ENCODE measurements around the gene TRMT1.

Gene TRMT1

GRCh38 chr19:13138171-13138915 lies 21.8 kb upstream of the TRMT1 start:
- TF ChIP-seq POLR2A (IDR thresholded peaks at IDR 0.05; ENCODE audit: low read length) (no peak), GATA1 (IDR thresholded peaks at IDR 0.05; ENCODE audit: low read depth, low read length) (no peak)

GRCh38 chr19:13137290-13137794 lies 20.8 kb upstream of the TRMT1 start:
- TF ChIP-seq GATA1 (IDR thresholded peaks at IDR 0.05; ENCODE audit: low read depth, low read length): no peak
- no peak for TF ChIP-seq POLR2A (IDR thresholded peaks at IDR 0.05; ENCODE audit: low read length)
- no peak for DNase-seq

More at GRCh38 chr19:13138171-13138915, 21.8 kb upstream of the TRMT1 start:
- no peak for DNase-seq

DNA sequence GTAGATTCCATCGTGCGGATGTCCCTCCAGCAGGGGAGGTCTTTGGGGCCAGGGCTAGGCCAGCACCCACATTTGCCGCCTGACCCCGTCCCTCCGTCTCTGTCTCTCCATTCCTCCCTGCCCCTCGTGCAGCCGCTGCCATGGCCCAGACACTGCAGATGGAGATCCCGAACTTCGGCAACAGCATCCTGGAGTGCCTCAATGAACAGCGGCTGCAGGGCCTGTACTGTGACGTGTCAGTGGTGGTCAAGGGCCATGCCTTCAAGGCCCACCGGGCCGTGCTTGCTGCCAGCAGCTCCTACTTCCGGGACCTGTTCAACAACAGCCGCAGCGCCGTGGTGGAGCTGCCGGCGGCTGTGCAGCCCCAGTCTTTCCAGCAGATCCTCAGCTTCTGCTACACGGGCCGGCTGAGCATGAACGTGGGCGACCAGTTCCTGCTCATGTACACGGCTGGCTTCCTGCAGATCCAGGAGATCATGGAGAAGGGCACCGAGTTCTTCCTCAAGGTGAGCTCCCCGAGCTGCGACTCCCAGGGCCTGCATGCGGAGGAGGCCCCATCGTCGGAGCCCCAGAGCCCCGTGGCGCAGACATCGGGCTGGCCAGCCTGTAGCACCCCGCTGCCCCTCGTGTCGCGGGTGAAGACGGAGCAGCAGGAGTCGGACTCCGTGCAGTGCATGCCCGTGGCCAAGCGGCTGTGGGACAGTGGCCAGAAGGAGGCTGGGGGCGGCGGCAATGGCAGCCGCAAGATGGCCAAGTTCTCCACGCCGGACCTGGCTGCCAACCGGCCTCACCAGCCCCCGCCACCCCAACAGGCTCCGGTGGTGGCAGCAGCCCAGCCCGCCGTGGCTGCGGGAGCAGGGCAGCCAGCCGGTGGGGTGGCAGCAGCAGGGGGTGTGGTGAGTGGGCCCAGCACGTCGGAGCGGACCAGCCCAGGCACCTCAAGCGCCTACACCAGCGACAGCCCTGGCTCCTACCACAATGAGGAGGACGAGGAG lies 18.8 kb upstream of the TRMT1 start:
- DNase-seq: no peak
- TF ChIP-seq POLR2A (IDR thresholded peaks at IDR 0.05; ENCODE audit: low read length): no peak
- TF ChIP-seq GATA1 (IDR thresholded peaks at IDR 0.05; ENCODE audit: low read depth, low read length): no peak

DNA sequence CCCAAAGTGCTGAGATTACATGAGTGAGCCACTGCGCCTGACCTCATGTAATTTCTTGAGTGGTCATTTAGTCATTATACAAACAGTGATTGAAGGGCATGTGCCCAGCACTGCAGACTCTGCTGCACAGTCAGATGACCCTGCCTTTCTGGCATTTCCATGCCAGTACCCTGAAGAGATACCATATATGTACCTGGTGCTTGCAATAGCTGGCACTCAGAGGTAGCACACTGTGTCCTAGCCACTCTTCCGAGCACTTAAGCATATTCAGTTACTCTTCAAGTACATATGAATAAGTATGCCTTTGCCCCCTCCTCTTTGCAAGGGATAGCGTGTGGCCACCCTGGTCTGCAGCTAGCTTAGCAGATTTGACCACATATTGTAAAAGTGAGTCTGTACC lies 18.1 kb upstream of the TRMT1 start:
- TF ChIP-seq GATA1 (IDR thresholded peaks at IDR 0.05; ENCODE audit: low read depth, low read length) (no peak), POLR2A (IDR thresholded peaks at IDR 0.05; ENCODE audit: low read length) (no peak)
- no peak for DNase-seq

DNA sequence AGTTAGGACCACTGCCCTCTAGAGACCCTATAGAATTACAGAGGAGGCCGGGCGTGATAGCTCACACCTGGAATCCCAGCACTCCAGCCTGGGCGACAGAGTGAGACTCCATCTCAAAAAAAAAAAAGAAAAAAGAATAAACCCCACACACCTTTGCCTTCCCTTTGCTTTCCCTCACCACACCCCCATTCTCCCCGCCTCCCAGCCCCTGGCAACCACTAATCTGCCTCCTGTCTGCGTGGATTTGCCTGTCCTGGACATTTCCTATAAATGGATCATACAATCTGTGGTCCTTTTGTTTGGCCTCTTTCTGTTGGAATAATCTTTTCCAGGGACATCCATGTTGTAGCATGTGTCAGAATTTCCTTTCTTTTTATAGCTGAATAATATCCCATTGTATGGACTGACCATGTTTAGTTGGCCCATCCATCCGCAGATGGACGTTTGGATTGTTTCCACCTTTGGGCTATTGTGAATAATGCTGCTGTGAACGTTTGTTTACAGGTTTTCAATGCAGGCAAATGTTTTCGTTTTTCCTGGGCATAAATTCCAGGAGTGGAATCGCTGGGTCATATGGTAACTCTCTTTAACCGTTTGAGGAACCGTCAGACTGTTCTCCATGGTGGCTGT lies 16.8 kb upstream of the TRMT1 start:
- TF ChIP-seq POLR2A (IDR thresholded peaks at IDR 0.05; ENCODE audit: low read length): no peak
- TF ChIP-seq GATA1 (IDR thresholded peaks at IDR 0.05; ENCODE audit: low read depth, low read length): no peak
- DNase-seq: no peak

GRCh38 chr19:13132471-13133180 lies 16.1 kb upstream of the TRMT1 start:
- DNase-seq: peak; percentile 46 to 49

GRCh38 chr19:13130886-13131490 lies 14.4 kb upstream of the TRMT1 start:
- DNase-seq: no peak
- TF ChIP-seq GATA1 (IDR thresholded peaks at IDR 0.05; ENCODE audit: low read depth, low read length) (no peak), POLR2A (IDR thresholded peaks at IDR 0.05; ENCODE audit: low read length) (no peak)

More at GRCh38 chr19:13132471-13133180, 16.1 kb upstream of the TRMT1 start:
- TF ChIP-seq GATA1 (IDR thresholded peaks at IDR 0.05; ENCODE audit: low read depth, low read length) (no peak), POLR2A (IDR thresholded peaks at IDR 0.05; ENCODE audit: low read length) (no peak)

DNA sequence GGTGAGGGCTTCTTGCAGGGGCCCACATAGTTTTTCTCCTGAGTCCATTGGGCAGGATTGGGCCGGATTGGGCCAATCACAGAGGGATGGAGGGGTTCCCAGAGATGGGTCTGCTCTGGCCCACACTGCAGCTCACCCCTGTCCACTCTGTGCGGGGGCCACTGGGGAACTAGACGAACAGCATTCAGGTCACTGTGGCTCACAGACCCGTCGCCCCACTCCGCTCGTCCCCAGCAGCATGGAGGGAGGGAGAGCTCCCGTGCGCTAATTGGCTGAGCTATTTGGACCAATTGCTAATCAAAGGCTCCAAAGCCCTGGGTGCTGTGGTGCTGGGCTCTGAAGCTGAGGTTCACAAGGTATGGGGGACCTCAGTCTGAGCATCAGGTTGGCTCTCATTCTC lies 12.8 kb upstream of the TRMT1 start:
- no peak for TF ChIP-seq GATA1 (IDR thresholded peaks at IDR 0.05; ENCODE audit: low read depth, low read length)
- no peak for DNase-seq

DNA sequence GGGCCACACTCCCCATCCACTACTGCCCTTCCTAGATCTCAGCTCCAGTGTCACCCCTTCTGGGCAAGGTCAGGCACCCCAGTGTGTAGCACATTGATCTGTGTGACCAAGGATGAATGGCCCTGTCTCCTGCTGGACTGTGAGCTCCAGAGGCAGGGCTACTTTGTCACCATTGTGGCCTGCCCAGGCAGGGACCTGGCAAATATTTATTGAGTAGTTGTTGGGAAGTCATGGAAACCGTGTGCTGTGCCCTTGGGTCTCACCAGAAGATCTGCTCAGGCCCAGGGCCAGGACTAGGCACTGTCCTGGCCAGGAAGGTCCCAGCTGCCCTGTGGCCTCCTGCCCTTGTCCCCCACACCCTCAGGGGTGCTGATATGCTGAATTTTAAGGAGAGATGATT lies 12.0 kb upstream of the TRMT1 start:
- no peak for DNase-seq
- TF ChIP-seq GATA1 (IDR thresholded peaks at IDR 0.05; ENCODE audit: low read depth, low read length) (no peak), POLR2A (IDR thresholded peaks at IDR 0.05; ENCODE audit: low read length) (no peak)

GRCh38 chr19:13127811-13128575 lies 11.5 kb upstream of the TRMT1 start:
- no peak for TF ChIP-seq POLR2A (IDR thresholded peaks at IDR 0.05; ENCODE audit: low read length)
- TF ChIP-seq GATA1 (IDR thresholded peaks at IDR 0.05; ENCODE audit: low read depth, low read length): no peak
- peak in 1 of 2 experiments; percentile 57 for DNase-seq

DNA sequence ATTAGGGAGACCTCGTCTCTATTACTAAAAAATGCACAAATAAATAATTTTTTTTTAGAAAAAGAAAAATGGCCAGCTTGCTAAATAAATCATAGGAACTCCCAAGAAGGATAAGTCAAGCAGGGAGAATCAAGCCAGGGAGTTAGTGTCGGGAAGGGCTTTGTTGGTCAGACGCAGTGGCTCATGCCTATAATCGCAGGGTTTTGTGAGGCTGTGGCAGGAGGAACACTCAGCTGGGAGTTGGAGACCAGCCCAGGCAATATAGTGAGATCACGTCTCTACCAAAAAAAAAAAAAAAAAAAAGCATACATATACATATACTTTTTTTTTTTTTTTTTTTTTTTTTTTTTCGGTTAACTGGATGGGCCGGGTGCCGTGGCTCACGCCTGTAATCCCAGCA lies 10.5 kb upstream of the TRMT1 start:
- no peak for DNase-seq
- TF ChIP-seq POLR2A (IDR thresholded peaks at IDR 0.05; ENCODE audit: low read length) (no peak), GATA1 (IDR thresholded peaks at IDR 0.05; ENCODE audit: low read depth, low read length) (no peak)

All from erythroblast (primary cell).